Measurements from ENCODE around the gene UCHL1.

Gene UCHL1

GRCh38 chr4:41256740-41257256 lies at the start of gene UCHL1:
Gene UCHL1, plus strand, starts transcription at chr4:41256928. Its CDS starts 49 bp downstream, at chr4:41256977.
- DNase-seq: no peak

DNA sequence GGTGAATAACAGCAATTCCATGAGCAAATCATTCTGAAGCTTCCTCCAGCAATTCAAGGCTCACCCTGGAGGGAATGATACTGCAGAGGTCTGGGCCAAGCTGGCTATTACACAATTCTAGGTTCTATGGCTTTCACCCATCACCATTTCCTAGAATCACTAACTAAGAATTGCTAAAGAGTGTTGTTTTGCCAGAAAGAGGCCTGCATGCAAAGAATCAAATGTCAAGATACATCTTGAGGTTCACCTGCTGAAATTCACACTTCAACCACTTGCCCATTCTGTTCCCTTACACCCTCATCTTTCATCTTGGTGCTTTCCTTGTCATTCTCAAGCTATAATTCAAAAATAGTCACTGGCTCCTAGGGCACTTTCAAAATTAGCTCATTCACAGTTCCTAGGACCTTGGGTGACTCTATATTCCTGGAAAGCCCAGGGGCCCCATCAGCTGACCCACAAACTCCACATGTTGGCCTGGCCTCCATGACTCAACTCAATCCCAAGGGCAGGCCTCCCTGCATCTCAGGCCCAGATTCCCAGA lies 49.4 kb upstream of the UCHL1 start:
- no peak for DNase-seq

DNA sequence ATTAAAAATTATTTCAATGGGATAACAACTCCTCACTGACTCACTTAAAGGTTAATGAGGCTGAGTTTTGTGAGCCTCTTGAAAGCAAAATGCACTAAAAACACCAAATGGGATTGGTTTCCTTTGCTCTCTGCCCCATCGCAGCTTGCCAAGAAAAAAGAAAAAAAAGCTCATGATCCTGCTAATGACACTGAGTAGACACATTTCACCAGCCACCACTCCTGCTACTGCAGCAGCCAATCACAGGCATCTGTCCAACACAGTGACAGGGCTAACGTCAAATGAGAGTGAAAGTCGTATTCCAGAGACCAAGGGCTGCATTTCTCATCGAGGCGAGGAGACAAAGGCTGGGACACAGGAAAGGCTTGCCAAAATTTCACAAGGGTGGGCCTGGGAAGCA lies 47.5 kb upstream of the UCHL1 start:
- no peak for DNase-seq

DNA sequence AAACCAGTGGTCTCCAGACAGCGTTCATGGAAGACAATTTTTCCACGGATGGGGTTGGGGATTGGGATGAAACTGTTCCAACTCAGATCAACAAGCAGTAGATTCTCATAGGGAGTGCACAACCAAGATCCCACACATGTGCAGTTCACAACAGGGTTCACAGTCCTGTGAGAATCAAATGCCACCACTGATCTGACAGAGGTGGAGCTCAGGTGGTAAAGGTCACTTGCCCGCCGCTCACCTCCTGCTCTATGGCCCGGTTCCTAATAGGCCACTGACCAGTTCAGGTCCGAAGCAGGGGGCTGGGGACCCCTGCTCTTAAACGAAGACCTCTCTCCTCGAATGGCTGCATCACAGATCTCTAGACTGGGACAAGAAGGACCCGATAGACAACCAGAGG lies 46.8 kb upstream of the UCHL1 start:
- no peak for DNase-seq

- no peak for DNase-seq
Observed at GRCh38 chr4:41211951-41212615, 44.6 kb upstream of the UCHL1 start.

GRCh38 chr4:41212616-41213203 lies 44.0 kb upstream of the UCHL1 start:
- no peak for DNase-seq

- no peak for DNase-seq
Observed at GRCh38 chr4:41213625-41214135, 43.0 kb upstream of the UCHL1 start.

DNA sequence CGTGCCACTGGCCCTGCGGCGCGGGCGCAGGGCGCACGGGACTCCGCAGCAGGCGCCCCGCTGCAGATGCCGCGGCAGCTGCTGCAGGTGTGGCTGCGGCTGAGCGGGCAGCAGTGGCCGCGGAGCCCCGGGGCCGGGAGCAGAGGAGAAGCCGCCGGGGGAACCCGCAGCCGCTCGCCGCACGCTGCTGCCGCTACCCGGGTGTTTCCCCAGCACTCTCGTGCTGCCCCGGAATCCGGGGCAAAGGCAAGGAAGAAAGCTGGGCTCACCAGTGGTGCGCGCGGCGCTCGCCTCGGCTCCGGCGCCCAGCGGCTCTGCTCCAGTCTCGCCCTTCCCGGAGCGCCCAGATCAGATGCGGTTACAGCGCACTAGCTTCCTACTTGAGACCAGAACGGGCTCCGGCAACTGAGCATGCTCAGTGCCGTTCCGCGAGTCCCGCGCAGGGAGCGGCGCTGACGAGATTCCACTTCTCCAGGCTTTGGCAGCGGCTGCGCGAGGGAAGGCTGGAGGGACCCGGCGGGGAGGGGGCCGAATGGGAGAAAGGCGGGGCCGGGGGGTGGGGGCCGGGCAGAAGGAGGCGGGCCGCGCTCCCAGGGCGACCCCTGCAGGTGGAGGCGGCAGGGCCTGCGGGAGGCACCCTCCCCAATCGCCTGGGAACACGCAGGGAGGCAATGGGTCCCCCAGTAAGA lies 42.4 kb upstream of the UCHL1 start, which contains the start of gene APBB2:
Gene APBB2 (minus strand): TSS at position 407 of the 689 bp plus-strand sequence. CDS start 181,288 bp downstream, outside the sequence.
- DNase-seq: no peak

GRCh38 chr4:41214825-41215146 lies 41.9 kb upstream of the UCHL1 start:
- no peak for DNase-seq

- no peak for DNase-seq
Observed at GRCh38 chr4:41215155-41215554, 41.6 kb upstream of the UCHL1 start.

DNA sequence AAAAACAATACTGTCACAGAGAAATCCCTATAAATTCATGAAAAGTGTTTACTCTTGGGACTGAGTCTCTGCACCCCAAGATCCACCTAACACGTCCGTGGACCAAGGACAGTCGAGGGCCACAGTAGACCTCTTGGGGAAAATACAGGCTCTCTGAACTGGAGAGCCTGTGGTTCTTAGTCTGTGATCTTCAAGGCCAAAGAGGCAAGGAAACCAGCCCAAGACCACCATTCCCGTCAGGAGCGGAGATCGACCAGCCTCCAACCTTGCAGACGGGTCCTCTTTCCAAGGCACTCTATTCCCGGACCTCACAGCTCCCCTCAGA lies 40.8 kb upstream of the UCHL1 start:
- no peak for DNase-seq

DNA sequence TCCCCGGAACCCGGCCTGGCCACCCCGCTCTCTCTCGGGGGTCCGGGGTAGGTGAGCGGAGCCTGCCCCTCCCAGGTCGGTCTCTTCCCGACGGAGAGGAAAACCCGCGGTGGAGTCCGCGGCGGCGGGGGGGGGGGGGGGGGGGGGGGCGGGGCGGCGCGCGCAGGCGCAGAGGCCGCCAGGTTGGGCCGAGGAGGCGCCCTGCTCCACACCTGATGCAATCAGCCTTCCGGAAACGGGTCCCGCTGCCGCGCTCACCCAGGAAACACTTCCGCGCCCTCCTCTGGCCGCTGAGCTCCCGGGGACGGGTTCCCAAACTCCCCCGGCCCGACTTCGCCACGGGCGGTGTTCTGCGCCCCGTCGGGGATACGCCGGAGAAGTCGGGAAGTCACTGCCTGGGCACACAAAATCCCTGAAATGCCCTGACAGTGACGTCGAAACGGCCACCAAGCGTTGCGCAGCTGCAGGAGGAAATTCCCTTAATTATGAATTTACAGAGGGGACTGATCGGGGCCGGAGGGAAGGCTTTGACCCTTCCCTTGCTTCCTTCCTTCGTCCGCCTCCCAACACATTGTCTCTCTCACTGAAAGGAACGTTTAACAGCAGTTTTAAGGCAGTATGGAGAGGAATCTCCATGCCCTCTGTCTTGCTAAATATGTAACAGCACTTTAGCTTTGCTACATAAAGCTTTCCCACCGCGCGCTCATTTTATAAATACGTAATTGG lies 40.3 kb upstream of the UCHL1 start:
- no peak for DNase-seq

DNA sequence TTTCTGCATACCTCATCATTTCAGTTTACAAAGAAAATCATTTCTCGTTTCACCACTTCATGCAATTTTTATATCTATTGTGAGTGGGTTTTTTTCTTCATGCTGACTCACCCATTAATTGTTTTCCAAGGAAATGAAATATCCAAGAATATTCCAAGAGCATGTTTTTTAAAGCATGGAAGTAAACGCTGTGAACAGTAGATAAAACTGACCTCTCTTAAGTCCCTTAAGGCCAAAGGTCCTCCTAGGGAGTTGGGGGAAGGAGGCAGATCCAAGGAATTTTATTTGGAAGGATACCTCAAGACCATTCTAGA lies 39.8 kb upstream of the UCHL1 start:
- DNase-seq: no peak

DNA sequence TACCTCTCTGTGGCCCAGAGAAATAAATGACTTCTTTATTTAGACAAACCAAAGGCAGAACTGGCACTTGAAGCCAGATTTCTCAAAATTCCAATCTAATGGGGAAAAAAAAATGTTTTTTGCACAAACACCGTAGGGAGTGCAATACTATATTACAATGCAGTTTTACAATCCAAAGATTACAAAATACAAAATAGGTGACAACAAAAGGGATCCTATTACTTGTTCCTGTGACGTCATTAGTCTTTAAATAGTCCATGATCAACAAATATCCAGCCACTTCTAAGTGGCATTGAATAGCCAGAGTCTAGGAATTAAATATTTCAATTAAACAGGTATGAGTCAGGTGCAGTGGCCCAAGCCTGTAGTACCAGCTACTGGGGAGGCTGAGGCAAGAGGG lies 39.4 kb upstream of the UCHL1 start:
- no peak for DNase-seq

GRCh38 chr4:41218703-41219102 lies 38.0 kb upstream of the UCHL1 start:
- DNase-seq: no peak

GRCh38 chr4:41219421-41219950 lies 37.2 kb upstream of the UCHL1 start:
- DNase-seq: no peak

DNA sequence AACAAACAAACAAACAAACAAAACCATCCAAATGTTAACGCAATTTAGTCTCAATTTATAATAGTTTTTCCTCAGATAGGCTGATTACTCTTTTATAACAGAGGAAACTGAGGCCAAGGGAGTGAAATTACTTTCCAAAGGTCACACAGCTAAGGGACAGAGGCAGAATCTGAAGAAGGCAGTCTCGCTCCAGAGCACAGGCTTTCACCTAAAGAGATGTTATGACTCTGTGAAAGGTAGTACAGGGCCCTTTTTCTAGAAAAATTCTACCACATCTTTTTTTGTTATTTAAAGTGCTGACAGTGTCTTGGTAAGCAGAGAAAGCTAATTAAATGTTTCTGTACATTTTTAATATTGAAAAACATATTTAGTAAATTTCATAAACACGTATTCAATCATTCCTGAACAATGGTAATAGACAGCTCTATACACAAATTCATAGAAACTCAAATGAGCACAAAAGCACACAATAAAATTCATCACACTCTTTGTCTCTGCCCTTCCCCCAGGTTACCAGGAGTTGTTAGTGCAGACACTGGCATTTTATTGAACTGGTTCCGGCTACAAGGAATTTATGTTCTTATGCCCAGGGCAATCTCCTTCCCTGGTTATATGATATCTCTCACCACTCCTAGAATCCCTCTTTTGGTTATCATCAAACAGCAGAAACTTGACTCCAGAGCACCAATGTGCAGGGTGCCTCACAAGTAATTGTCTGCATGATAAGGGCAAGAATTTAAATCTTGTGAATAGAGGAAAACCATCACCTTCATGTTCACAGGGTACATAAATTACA lies 34.7 kb upstream of the UCHL1 start:
- DNase-seq: no peak

- no peak for DNase-seq
Observed at GRCh38 chr4:41227902-41228301, 28.8 kb upstream of the UCHL1 start.

- DNase-seq: no peak
Observed at GRCh38 chr4:41232406-41232805, 24.3 kb upstream of the UCHL1 start.

- no peak for DNase-seq
Observed at GRCh38 chr4:41232856-41233255, 23.9 kb upstream of the UCHL1 start.

- no peak for DNase-seq
Observed at GRCh38 chr4:41236032-41236431, 20.7 kb upstream of the UCHL1 start.

DNA sequence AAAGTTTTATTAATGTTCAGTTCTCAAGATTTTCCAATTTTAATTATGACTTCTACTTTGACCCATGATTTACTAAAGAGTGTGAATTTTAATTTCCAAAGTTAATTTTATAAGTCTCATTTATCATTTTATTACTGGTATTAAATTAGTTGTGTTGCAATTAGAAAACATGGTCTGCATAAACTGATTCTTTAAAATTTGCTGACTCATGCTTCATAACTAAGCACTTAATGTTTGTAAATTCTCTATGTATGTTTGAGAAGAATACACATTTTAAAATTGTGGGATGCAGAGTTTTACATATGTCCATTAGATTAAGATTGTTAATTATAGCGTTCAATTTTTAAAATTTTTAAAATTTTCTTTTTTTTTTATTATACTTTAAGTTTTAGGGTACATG lies 20.2 kb upstream of the UCHL1 start:
- DNase-seq: no peak

Data from KG1 (cell line).